GM19025 (cell line): ENCODE data around the gene PLEKHB2.
"Not testable (repeated sequence)": the region's sequence is repeated elsewhere in the genome, so short reads cannot be mapped to it uniquely, and the experiment has no call there.

Experiments used
- ATAC-seq: cut with Tn5 transposase; IDR thresholded peaks from one replicate; pipeline ENCODE4 v1.9.1; 2021; ENCODE audit warnings: mild to moderate bottlenecking, low read depth, moderate library complexity; ENCODE audit not compliant: unreplicated experiment

Gene PLEKHB2

DNA sequence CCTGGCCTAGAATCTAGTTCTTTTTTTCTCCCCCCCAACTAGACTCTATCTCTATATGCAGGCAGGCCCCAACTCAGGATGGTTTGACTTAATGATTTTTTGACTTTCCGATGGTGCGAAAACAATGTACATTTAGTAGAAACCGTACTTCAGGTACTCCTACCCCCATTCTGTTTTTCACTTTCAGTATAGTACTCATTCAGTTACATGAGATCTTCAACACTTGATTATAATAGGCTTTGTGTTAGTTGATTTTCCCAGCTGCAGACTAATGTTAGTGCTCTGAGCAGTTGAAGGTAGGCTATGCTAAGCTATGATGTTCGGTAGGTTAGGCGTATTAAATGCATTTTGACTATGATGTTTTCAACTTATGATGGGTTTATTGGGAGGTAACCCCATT is 37.7 kb downstream of the PLEKHB2 start:
- ATAC-seq = no peak

DNA sequence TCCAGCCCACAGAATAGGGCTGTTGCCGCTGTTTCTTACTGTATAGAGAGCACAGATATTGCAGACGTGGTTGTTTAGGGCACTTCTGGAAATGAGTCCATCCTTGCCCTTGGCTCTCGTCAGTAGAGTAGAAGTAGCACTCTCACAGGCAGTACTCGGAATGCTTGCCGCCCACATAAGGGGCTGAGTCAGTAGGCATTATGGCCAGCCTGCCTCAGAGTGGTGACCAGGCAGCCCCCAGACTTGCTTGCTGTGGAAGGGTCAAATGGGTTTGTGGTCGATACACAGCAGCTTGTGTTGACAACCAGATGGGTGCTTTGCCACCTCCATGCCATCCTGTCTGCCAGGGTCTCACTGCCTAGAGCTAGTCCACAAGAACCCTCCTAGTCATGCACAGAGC is 38.7 kb downstream of the PLEKHB2 start:
- no peak for ATAC-seq

DNA sequence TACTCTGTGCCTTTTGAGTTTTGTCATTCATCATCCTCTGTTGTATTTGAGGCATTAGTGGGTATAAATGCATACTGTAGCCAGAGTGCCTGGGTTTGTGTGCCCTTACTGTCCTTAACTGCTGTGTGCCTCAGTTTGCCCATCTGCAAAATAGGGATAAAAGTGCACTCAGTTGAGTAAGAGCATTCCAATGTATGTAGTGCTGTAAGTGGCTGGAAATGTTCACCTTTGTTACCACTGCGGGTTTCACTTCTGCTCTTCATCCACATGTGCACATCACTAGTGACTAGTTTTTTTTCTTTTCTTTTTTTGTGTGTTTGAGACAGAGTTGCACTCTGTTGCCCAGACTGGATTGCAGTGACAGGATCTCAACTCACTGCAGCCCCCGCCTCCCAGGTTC is 39.9 kb downstream of the PLEKHB2 start:
- ATAC-seq = no peak

DNA sequence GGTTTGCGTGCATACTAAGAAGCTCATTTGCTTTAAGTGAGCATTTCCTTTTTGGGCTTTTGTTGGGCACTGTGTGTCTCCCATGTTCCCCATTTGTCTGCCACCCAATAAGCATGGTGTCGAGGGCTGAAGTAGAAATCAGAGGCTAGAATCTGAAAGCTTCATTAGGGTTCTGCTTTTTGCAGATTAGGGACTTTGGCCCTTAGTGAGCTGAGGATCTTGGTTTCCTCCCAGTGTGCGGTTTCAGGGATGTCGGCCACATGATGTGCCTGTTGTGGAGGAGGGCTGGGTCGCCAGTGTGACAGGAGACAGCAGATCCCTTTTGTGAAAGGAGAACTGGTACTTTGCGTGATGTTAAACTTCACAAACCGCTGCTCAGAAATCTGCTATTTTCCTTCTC is 41.1 kb downstream of the PLEKHB2 start:
- ATAC-seq = no peak

DNA sequence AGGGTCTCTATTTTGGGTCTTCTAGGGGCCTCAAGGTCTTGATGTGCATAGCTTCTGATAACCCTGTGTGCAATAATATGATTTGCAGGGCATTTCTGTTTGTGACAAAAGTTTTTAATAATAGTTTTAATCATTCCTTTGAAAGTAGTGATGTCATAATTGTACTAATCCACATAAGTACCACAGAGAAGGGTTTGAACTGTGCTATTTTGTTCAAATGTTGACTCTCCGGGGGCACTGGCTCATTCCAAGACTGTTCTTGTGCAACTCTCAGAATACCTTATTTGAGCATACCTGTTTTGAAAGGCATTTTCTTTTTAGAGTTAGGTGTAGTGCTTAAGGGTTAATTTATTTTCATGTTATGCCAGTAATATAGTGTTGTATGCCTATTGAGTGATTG is 41.6 kb downstream of the PLEKHB2 start:
- ATAC-seq = no peak

DNA sequence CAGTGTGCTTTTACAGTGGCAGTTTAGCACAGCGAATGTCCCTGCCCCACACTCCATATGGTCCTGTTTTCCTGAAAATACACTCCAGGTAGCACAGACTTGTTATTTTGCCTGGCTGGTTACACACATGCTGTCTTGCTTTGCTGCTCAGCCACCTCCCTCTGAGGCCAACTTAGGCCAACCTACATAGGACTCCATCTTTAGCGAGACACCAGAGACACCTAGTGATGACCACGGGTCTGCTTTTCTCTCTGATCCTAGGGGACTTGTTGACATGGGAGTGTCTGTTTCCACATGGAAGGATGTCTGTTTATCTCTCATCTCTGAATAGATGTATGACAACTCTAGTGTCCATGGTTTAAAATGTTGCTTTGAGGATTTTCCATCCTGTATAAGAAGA is 43.3 kb downstream of the PLEKHB2 start:
- no peak for ATAC-seq

DNA sequence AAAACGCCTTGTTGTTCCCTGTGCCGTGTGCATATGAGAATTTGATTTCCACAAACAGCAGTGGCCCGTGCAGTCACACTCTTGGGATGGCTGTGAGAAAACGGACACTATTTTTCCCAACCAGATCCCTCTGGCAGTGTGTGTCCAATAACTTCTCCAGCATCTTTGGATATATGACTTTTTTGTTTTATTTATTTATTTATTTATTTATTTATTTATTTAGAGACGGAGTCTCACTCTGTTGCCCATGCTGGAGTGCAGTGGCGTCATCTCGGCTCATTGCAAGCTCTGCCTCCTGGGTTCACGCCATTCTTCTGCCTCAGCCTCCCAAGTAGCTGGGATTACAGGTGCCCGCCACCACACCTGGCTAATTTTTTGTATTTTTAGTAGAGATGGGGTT is 45.0 kb downstream of the PLEKHB2 start:
- not testable (repeated sequence) for ATAC-seq

DNA sequence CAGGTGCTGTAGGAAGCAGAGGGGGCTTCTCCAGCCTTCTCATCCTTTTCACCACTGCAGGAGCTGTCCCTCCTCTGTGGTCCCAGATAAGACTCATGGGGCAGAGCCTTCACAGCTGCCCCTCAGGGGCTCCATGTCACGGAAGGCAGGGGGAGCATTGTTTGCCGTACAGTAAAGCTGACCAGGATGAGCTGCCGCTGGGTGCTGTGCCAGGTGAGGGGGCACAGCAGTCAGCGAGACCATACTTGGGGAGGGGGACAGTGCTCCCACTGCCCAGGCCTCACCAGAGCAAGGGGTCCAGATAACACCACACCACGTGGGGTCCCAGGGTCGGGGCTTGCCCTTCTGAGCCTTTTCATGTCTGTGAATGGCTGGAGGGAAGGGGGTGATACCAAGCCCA is 46.3 kb downstream of the PLEKHB2 start:
- no peak for ATAC-seq

DNA sequence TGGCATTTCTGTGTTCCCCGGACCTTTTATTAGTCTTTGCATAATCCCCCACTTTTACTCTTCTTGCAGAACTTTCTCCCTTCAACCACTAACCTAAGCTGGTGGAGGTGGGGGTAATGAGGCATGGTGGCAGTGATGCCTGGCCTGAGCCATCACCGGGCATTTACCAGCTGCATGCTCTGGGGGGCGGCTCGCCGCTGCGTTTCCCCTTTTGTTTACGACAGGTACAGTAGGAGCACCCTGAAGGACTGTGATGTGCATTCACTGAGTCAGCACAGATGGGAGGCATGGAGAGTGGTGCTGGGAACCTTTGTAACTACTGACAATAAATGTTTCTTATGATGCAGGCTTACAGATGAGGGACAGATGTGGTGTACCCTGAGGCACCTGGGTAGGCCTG is 46.9 kb downstream of the PLEKHB2 start:
- ATAC-seq = no peak

DNA sequence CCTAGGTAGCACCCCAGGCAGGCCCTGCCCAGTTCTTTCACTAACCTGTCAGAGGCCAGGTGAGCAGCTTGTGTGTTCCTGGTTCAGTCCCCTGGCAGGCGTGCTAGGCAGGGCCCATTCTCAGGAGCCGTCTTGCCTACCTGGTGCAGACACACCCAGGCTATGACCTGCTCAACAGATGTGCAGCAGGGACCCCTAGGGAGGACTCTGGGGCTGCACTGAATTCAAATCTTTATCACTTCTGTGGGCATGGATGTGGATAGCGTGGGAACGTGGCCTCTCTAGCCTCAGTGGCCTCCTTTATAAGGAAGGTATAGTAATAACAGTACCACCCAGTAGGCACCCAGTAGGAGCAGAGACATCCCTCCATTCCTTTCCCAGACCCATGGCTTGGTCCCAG is 48.4 kb downstream of the PLEKHB2 start:
- no peak for ATAC-seq

DNA sequence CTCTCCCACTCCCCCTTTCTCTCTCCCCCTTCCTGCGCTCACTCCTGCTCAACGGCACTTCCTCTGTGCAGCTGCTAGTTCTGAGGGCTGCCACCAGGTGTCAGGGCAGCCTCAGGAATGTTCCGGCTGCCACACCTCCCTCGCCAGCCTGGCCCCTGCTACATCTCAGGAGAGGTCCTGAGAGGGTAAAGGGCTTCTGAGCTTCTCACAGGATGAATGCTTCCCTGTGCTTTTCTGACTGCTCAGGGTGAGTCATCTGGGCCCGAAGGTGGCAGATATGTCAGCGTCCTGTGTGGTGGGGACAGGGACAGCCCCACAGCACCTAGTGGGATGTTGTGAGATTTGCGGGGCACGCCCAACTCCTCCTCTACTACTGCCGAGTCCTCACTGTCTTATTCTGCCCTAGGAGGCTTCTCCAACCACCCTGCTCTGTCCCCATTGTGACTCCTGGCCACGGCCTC is 49.0 kb downstream of the PLEKHB2 start:
- peak; percentile 90 for ATAC-seq

DNA sequence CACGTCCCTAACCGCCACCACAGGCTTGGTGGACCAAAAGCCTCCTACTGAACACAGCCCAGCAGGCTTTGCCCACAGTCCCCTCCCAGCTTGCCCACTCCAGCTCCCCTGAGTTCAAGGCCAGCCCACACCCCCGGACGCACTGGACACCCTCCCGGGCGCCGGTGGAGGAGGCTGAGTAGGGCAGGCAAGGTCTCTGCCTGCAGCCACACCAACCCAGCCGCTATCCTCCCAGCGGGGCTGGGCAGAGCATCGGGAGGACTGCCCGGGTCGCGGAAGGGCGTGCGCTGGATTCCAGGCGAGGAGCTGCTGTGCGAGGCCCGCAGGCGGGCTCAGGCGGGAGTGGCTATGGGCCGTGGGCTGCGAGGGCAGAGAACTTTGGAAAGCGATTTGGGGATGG is 49.5 kb downstream of the PLEKHB2 start:
- no peak for ATAC-seq

DNA sequence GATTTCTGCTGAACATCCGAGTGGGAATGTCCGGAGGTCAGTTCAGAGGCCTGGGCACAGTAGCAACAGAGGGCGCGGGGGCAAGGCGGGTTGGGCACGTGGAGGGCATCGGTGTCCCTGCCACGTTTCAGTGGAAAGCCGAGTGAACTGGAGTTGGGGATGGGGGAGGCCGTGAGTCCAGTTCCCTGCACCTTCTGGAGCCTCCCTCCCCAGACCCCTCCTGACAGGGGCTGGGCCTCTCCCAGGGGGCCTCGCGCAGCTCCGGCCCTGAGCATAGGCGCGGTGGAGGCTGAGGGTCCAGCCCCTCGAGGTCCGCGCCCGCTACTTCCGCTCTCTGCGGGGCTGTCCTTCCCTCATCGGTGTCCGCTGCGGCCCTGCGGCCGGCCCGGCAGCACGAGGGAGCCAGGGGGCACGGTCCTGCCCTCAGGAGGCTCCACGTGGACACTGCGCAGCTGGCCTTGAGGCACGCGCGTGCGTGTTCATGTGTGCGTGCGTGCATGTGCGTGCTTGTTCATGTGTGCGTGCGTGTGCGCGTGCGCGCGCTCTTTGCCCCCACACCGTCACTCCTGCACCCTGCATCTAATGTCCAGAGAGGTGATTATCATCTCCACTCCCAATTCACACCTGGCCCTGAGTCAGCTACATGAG is 50.2 kb downstream of the PLEKHB2 start:
- no peak for ATAC-seq

DNA sequence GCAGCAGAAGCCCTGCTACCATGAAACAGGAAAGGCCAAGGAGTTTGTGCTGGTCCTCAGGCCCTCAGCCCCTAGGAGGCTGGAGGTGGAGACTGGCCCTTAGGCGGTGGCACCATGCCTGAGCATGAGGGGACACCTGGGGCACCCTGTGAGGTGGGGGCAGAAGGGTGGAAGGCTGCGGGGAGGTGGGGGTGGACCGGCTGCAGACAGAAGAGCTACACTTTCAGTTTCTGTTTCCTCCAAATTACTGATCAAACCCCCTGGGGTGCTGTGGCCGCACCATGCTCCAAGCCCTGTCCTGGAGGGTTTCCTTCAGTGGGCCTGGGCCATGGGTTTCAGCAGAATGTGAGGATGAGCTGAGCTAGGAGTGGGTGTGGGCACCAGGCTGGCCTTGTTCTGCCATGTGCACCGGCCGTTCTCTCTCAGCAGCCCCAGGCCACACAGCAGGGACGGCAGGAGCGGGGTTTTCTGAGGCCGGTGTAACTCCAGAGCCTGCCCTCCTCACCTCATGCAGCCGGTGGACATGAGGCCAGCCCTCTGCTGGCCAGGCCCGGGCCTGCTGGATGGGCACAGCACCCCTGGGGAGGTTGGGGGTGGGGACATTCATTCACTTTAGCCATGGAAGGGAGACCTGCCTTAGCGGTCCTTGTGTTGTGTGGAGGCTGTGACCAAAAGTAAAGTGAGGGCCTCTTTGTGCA is 51.5 kb downstream of the PLEKHB2 start:
- ATAC-seq = no peak

DNA sequence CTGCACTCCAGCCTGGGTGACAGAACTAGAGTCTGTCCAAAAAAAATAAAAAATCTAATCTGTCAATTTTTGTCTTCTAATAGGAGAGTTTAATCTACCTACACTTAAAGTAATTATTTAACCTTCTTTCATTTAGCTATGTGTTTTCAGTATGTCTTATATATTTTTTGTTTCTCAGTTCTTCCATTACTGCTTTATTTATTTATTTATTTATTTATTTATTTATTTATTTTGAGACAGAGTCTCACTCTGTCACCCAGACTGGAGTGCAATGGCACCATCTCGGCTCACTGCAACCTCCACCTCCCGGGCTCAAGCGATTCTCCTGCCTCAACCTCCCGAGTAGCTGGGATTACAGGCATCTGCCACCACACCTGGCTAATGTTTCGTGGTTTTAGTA is 60.4 kb downstream of the PLEKHB2 start:
- ATAC-seq = not testable (repeated sequence)

DNA sequence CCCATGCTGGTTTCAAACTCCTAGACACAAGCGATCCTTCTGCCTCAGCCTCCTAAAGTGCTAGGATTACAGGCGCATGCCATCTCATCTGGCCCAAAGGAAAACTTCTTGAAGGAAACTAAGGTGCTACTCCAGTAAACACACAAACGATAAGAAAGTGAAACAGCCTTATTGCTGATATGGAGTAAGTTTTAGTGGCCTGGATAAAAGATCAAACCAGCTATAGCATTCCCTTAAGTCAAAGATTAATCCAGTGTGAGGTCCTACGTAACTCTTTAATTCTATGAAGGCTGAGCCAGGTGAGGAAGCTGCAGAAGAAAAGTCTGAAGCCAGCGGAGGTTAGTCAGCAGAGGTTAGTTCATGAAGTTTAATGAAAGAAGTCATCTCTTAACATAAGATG is 63.4 kb downstream of the PLEKHB2 start:
- no peak for ATAC-seq

DNA sequence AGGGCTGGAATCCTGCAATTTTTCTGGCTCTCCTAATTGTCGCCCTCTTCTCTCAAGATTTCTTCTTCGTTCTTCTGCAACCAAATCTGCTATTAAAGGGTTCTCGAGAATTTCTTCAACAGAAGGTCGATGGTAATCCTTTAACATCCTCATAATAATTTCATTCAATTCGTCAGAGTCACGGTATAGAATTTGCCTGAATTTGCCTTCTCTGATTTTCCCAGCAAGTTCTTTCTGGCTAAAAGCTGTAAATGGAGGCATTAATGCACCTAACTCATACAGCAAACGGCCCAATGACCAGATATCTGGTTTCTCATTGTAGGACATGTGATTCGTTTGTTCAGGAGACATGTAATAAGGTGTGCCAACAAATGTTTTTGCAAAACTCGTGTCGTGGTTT is 72.9 kb downstream of the PLEKHB2 start:
- not testable (repeated sequence) for ATAC-seq

DNA sequence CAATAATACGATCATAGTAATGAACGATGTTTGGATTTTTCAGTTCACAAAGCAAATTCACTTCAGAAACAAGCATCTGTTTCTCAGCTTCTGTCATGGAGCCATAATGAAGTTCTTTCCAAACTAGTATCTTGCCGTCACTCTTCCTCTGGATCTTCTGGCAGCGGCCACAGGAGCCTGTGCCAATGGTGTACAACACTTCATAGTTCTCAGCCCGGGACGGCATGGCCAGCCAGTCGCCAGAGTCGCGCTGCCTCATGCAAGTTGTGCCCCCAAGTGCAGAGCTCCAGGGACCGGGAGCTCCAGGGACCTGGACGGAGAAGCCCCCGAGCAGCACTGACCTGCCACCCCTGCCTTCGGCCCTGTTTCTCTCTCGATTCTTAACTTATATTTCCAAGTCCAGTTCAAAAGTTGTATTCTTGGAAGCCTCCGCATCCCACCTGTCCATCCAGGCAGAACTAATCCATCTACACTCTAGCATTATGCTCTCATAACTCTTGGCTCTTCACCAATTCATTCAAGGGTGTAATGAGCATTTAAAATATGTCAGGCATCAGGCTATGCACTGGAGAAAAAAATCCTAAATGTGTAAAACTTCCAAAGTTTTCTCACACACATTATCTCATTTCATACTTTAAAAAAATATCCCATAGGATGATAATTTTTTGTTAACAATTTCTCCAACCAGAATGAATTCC is 73.7 kb downstream of the PLEKHB2 start:
- not testable (repeated sequence) for ATAC-seq

DNA sequence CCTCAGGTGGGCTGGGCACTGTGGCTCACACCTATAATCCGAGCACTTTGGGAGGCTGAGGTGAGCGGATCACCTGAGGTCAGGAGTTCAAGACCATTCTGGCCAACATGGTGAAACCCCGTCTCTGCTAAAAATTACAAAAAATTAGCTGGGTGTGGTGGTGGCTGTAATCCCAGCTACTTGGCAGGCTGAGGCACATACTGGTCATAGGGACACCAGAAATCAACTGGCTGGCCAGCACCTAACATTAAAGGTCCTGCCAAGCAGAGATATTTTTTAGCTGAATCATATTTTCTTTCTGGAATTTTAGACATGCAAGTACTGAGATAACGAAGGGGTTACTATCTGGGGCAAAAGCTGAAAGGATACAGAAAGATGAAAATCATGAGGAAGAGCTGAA is 76.3 kb downstream of the PLEKHB2 start:
- not testable (repeated sequence) for ATAC-seq

DNA sequence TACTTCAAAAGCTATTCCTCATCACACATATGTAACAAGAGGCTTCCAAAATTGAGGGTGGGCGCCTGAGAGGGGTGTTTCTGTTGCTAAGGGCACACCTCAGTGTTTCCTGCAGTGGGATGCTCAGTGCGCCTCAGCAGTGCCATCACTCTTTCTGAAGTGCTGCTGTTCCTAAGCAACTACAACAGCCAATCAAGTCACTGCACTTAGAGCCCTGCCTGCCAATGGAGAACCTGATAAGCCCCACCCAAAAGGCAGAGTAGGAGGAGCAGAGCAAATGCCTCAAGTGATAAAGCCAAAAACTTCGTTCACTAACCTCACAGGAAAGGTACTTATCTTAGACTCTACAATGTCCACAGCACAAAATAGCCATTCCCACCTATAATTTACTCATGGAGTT is 88.3 kb downstream of the PLEKHB2 start:
- ATAC-seq = not testable (repeated sequence)

DNA sequence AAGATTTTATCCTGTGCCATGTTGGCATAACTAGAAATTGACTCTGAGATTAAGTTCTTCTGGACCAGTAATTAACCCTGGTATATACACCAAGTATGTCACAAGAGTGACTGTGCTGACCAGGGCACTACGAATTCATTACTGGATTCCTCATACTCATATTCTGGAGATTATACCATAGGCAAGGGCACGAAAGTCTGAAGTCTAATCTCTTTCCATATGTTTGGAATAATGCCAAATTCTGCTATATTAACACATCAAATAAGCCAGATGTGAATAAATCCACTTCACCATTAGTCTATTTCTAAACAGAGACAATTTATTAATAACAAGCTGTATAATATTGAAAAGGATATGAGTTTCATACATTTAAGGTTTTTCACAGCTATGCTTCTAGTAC is 91.0 kb downstream of the PLEKHB2 start:
- ATAC-seq = not testable (repeated sequence)
